Measurements from ENCODE around the gene GALR2.

GRCh38 chr17:76085066-76085730 is 10.6 kb downstream of the GALR2 start:
- TF ChIP-seq SUZ12 (IDR thresholded peaks at IDR 0.05; ENCODE audit: extremely low read depth, insufficient read depth, insufficient read length) (no peak), YY1 (IDR thresholded peaks at IDR 0.05; ENCODE audit: insufficient read depth, insufficient read length) (no peak)

All from NT2/D1 (cell line).